ENCODE results near the gene PHACTR3.

GRCh38 chr20:59697068-59697467 is 92.7 kb downstream of the PHACTR3 start:
- no peak for TF ChIP-seq CTCF (IDR thresholded peaks at IDR 0.05; ENCODE audit: low read length)
- no peak for TF ChIP-seq EZH2 (optimal IDR thresholded peaks at IDR 0.05; ENCODE audit: low read depth, low read length)
- TF ChIP-seq EZH2phosphoT487 (IDR thresholded peaks at IDR 0.05; ENCODE audit: low read length), result no peak

All from MM.1S (cell line).